ENCODE results near the gene OR1B1.
"Not testable (repeated sequence)": the region's sequence is repeated elsewhere in the genome, so short reads cannot be mapped to it uniquely, and the experiment has no call there.

OR1B1 gene

DNA sequence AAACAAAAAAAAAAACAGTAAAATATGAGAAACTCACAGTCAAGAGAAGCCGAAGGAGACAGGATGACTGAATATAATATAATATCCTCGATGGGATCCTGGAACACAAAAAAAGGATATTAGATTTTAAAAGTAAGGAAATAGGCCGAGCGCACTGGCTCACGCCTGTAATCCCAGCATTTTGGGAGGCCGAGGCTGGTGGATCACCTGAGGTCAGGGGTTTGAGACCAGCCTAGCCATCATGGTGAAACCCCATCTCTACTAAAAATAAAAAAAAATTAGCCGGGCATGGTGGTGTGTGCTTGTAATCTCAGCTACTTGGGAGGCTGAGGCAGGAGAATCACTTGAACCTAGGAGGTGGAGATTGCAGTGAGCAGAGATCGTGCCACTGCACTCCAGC is 74.1 kb downstream of the OR1B1 start, which contains the start of gene OR1L8:
Gene OR1L8 (minus strand): TSS at position 101 of the 400 bp plus-strand sequence. CDS start 14,907 bp downstream, outside the sequence.
- no CpG with 5 or more reads among the region's 8 CpGs for WGBS (ENCODE audit: extremely low coverage, insufficient coverage, low lambda C conversion rate)
- not testable (repeated sequence) for H2BK15ac ChIP-seq (replicated peaks; ENCODE audit: low read depth); H3K4me2 ChIP-seq (ENCODE audit: low read length); H2BK5ac ChIP-seq (ENCODE audit: low read length); H3K27ac ChIP-seq (ENCODE audit: low read depth, low read length); DNase-seq; H3K36me3 ChIP-seq (ENCODE audit: control insufficient read depth, insufficient read depth, low read length); H4K8ac ChIP-seq (ENCODE audit: low read depth, low read length); H3K27me3 ChIP-seq (ENCODE audit: insufficient read depth, low read length, poor library complexity); H2AK5ac ChIP-seq (ENCODE audit: low read length); H3K4me1 ChIP-seq (ENCODE audit: control insufficient read depth, low read depth, low read length); H3K56ac ChIP-seq (ENCODE audit: low read length); H3K79me1 ChIP-seq (ENCODE audit: low read length); H3K18ac ChIP-seq (ENCODE audit: low read length); H3K4me3 ChIP-seq (ENCODE audit: low read length); H3K79me2 ChIP-seq (ENCODE audit: control insufficient read depth, insufficient read depth, low read length); H3K9ac ChIP-seq (ENCODE audit: low read length); H3K23ac ChIP-seq (ENCODE audit: low read length); H4K5ac ChIP-seq (ENCODE audit: low read length); H3K4ac ChIP-seq (ENCODE audit: low read depth, low read length); H2BK120ac ChIP-seq (ENCODE audit: low read depth, low read length)

DNA sequence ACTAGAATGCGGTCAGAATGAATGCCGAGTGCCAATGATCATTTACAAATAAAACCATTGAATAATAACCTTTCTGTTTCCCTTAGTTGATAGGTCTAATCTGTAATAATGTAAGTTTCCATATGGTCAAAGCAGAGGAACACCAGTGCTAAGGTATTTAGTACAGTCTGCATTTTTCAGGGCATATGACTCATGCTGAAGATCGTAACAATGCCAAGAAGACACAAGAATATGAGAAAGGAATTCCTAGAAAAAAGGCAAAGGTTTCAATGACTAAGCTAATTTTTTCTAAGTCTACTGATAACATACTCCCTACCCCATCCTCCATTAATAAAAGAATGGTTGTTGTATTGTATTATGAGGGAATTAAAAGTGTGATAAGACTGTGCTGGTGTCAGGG is 77.1 kb downstream of the OR1B1 start:
- H3K36me3 ChIP-seq (ENCODE audit: control insufficient read depth, insufficient read depth, low read length): no peaks in the 10 kb centered on the region
- no peak overlapping the region for H3K4me2 ChIP-seq (ENCODE audit: low read length)
- H3K79me2 ChIP-seq (ENCODE audit: control insufficient read depth, insufficient read depth, low read length): no peaks in the 10 kb centered on the region
- no peaks in the 10 kb centered on the region for H3K79me1 ChIP-seq (ENCODE audit: low read length)
- H2AK5ac ChIP-seq (ENCODE audit: low read length): no peak overlapping the region
- no peaks in the 10 kb centered on the region for H3K27me3 ChIP-seq (ENCODE audit: insufficient read depth, low read length, poor library complexity)
- H2BK120ac ChIP-seq (ENCODE audit: low read depth, low read length): no peak overlapping the region
- H3K18ac ChIP-seq (ENCODE audit: low read length): no peak overlapping the region
- H3K4me1 ChIP-seq (ENCODE audit: control insufficient read depth, low read depth, low read length): no peaks in the 10 kb centered on the region
- H2BK15ac ChIP-seq (replicated peaks; ENCODE audit: low read depth): no peak overlapping the region
- H3K56ac ChIP-seq (ENCODE audit: low read length): no peak overlapping the region
- H3K27ac ChIP-seq (ENCODE audit: low read depth, low read length): no peak overlapping the region
- DNase-seq: no peak
- no peak overlapping the region for H4K8ac ChIP-seq (ENCODE audit: low read depth, low read length)
- no peak overlapping the region for H3K4ac ChIP-seq (ENCODE audit: low read depth, low read length)
- H4K5ac ChIP-seq (ENCODE audit: low read length): no peak overlapping the region
- H3K4me3 ChIP-seq (ENCODE audit: low read length): no peak overlapping the region
- no peak overlapping the region for H3K9ac ChIP-seq (ENCODE audit: low read length)
- no CpG with 5 or more reads among the region's 3 CpGs for WGBS (ENCODE audit: extremely low coverage, insufficient coverage, low lambda C conversion rate)
- no peak overlapping the region for H2BK5ac ChIP-seq (ENCODE audit: low read length)
- H3K23ac ChIP-seq (ENCODE audit: low read length): no peak overlapping the region

DNA sequence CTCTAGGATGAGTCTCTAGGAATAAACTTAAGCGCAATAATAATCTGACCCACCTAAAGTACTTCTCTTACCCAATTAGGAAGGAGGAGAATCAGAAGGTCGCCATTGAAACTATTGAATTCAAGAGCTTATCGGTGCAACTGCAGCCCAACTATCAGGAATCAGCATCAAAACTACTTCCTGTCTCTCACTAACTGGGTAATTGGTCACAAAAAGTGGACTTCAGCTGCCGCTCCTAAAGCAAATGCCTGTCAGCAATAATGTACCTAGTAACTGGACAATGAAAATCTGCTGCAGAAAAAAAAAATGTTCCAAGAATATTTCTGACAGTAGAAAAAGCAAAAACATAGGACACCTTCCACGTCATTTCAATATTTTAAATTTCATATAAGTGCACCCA is 77.6 kb downstream of the OR1B1 start:
- Histone ChIP-seq H3K9ac (ENCODE audit: low read length) (no peak overlapping the region), H3K4ac (ENCODE audit: low read depth, low read length) (no peak overlapping the region), H4K5ac (ENCODE audit: low read length) (no peak overlapping the region), H3K4me2 (ENCODE audit: low read length) (no peak overlapping the region), H3K4me3 (ENCODE audit: low read length) (no peak overlapping the region), H3K4me1 (ENCODE audit: control insufficient read depth, low read depth, low read length) (no peaks in the 10 kb centered on the region), H4K8ac (ENCODE audit: low read depth, low read length) (no peak overlapping the region), H2BK120ac (ENCODE audit: low read depth, low read length) (no peak overlapping the region), H3K36me3 (ENCODE audit: control insufficient read depth, insufficient read depth, low read length) (no peaks in the 10 kb centered on the region), H3K79me1 (ENCODE audit: low read length) (no peaks in the 10 kb centered on the region), H3K27ac (ENCODE audit: low read depth, low read length) (no peak overlapping the region), H2AK5ac (ENCODE audit: low read length) (no peak overlapping the region), H2BK5ac (ENCODE audit: low read length) (no peak overlapping the region), H3K18ac (ENCODE audit: low read length) (no peak overlapping the region), H3K27me3 (ENCODE audit: insufficient read depth, low read length, poor library complexity) (no peaks in the 10 kb centered on the region), H3K56ac (ENCODE audit: low read length) (no peak overlapping the region), H2BK15ac (replicated peaks; ENCODE audit: low read depth) (no peak overlapping the region), H3K23ac (ENCODE audit: low read length) (no peak overlapping the region), H3K79me2 (ENCODE audit: control insufficient read depth, insufficient read depth, low read length) (no peaks in the 10 kb centered on the region)
- DNase-seq: no peak
- no CpG with 5 or more reads among the region's 5 CpGs for WGBS (ENCODE audit: extremely low coverage, insufficient coverage, low lambda C conversion rate)

Data from mesendoderm (in vitro differentiated cells).